ENCODE measurements around the gene SPA17. TPM values are rescaled to one million over a fixed set of nuclear protein-coding genes. Genes with fewer than 3 reads are reported as not detected.
A peak's percentile ranks its signal among the peaks of the same experiment; 100 is the strongest.

SPA17 gene
- total RNA-seq, 6 donors from 2014 or later, result 3.6 to 28.0 (median 7.6) TPM

GRCh38 chr11:124743050-124743449 is 69.3 kb downstream of the SPA17 start:
- no peaks in the 10 kb centered on the region for H3K27me3 ChIP-seq
- no peak for TF ChIP-seq POLR2AphosphoS5 (IDR thresholded peaks at IDR 0.05)
- no peak for TF ChIP-seq EP300 (IDR thresholded peaks at IDR 0.05)
- TF ChIP-seq, protein P1, sequence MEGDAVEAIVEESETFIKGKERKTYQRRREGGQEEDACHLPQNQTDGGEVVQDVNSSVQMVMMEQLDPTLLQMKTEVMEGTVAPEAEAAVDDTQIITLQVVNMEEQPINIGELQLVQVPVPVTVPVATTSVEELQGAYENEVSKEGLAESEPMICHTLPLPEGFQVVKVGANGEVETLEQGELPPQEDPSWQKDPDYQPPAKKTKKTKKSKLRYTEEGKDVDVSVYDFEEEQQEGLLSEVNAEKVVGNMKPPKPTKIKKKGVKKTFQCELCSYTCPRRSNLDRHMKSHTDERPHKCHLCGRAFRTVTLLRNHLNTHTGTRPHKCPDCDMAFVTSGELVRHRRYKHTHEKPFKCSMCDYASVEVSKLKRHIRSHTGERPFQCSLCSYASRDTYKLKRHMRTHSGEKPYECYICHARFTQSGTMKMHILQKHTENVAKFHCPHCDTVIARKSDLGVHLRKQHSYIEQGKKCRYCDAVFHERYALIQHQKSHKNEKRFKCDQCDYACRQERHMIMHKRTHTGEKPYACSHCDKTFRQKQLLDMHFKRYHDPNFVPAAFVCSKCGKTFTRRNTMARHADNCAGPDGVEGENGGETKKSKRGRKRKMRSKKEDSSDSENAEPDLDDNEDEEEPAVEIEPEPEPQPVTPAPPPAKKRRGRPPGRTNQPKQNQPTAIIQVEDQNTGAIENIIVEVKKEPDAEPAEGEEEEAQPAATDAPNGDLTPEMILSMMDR (IDR thresholded peaks at IDR 0.05), result no peak
- TF ChIP-seq POLR2A (IDR thresholded peaks at IDR 0.05), result no peak
- no peak overlapping the region for H3K27ac ChIP-seq
- WGBS, 2 donors, result 81 to 90% methylated on average over 6 of the region's 6 CpGs
- H3K9me3 ChIP-seq, result no peaks in the 10 kb centered on the region
- H3K4me3 ChIP-seq, result no peak overlapping the region
- DNase-seq (no peak), ATAC-seq (ENCODE audit: low FRiP score in 2 of 2) (no peak)
- no peaks in the 10 kb centered on the region for H3K36me3 ChIP-seq
- H3K4me1 ChIP-seq, result peaks cover 31 to 56% (median 43%) of the 10 kb centered on the region in 4 donors

DNA sequence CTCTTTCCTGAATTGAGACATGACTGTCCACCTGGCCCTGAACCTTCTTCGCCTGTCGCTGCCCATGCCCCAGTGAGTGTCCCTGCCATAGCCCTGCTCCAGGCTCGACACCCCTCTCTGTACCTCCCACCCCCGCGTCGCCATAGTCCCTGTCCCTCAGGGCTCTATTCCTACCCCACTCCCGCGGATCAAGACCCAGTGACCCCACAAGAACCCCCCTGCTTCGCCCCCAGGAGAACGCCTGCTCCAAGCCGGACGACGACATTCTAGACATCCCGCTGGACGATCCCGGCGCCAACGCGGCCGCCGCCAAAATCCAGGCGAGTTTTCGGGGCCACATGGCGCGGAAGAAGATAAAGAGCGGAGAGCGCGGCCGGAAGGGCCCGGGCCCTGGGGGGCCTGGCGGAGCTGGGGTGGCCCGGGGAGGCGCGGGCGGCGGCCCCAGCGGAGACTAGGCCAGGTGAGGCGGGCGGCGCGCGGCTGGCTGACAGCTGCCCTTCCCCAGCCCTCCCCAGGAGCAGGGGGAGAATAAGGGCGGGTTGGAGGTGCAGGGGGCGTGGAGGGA is 71.6 kb downstream of the SPA17 start:
- peak overlapping the region in 2 of 4 donors; percentile 51 to 67 for H3K4me3 ChIP-seq
- ATAC-seq (ENCODE audit: low FRiP score in 2 of 2), result no peak
- WGBS, 2 donors, result 72 to 78% methylated on average over 40 to 44 of the region's 44 CpGs
- TF ChIP-seq EP300 (IDR thresholded peaks at IDR 0.05) (no peak), POLR2AphosphoS5 (IDR thresholded peaks at IDR 0.05) (no peak), POLR2A (IDR thresholded peaks at IDR 0.05) (no peak)
- TF ChIP-seq, protein P1 (IDR thresholded peaks at IDR 0.05), result no peak
- H3K36me3 ChIP-seq, result peaks cover 0 to 3% (median 0%) of the 10 kb centered on the region in 4 donors
- no peaks in the 10 kb centered on the region for H3K9me3 ChIP-seq
- peak in 1 of 2 donors; percentile 84 for DNase-seq
- H3K4me1 ChIP-seq, result peaks cover 41 to 59% (median 53%) of the 10 kb centered on the region in 4 donors
- peak overlapping the region in 2 of 4 donors; percentile 80 to 84 for H3K27ac ChIP-seq
- H3K27me3 ChIP-seq, result no peaks in the 10 kb centered on the region

GRCh38 chr11:124745835-124746620 is 72.3 kb downstream of the SPA17 start:
- TF ChIP-seq POLR2AphosphoS5 (IDR thresholded peaks at IDR 0.05), result no peak
- TF ChIP-seq EP300 (IDR thresholded peaks at IDR 0.05), result no peak
- TF ChIP-seq, protein P1 (IDR thresholded peaks at IDR 0.05), result peak in 4 of 6 experiments; percentile 8 to 21 (median 11)
- 24 to 26% methylated on average over 22 to 38 of the region's 41 CpGs for WGBS, 2 donors
- peak overlapping the region in 3 of 4 donors; percentile 45 to 67 (median 51) for H3K4me3 ChIP-seq
- ATAC-seq (ENCODE audit: low FRiP score in 2 of 2) (peak in 1 of 2 donors; percentile 23), DNase-seq (peak in 1 of 2 donors; percentile 65)
- H3K9me3 ChIP-seq, result no peaks in the 10 kb centered on the region
- no peaks in the 10 kb centered on the region for H3K27me3 ChIP-seq
- peak overlapping the region; percentile 70 to 85 (median 82) for H3K27ac ChIP-seq
- H3K36me3 ChIP-seq, result peaks cover 0 to 6% (median 0%) of the 10 kb centered on the region in 4 donors
- peaks cover 42 to 57% (median 49%) of the 10 kb centered on the region in 4 donors for H3K4me1 ChIP-seq

- no peaks in the 10 kb centered on the region for H3K27me3 ChIP-seq
- WGBS, 2 donors, result 1 to 3% methylated on average over 32 to 35 of the region's 37 CpGs
Measured at GRCh38 chr11:124746621-124747243, 73.0 kb downstream of the SPA17 start.

More at GRCh38 chr11:124746621-124747243, 73.0 kb downstream of the SPA17 start:
- H3K36me3 ChIP-seq, result peaks cover 0 to 11% (median under 1%) of the 10 kb centered on the region in 4 donors
- DNase-seq (peak; percentile 92 to 94), ATAC-seq (ENCODE audit: low FRiP score in 2 of 2) (peak; percentile 87 to 93)
- peak overlapping the region; percentile 80 to 85 (median 82) for H3K27ac ChIP-seq
- H3K4me3 ChIP-seq, result peak overlapping the region in 3 of 4 donors; percentile 45 to 67 (median 51)
- TF ChIP-seq EP300 (IDR thresholded peaks at IDR 0.05) (no peak), POLR2AphosphoS5 (IDR thresholded peaks at IDR 0.05) (peak; percentile 75 to 89), POLR2A (IDR thresholded peaks at IDR 0.05) (peak in 3 of 4 donors; percentile 46 to 84 (median 81))
- TF ChIP-seq, protein P1 (IDR thresholded peaks at IDR 0.05), result peak; percentile 25 to 66 (median 56)
- no peaks in the 10 kb centered on the region for H3K9me3 ChIP-seq
- peaks cover 41 to 55% (median 51%) of the 10 kb centered on the region in 4 donors for H3K4me1 ChIP-seq

Small RNAs within 50 kb of the gene (small RNA-seq; reads per million reads assigned to genes)
- gene RNA5SP352, result 0 reads per million in 4 donors

Other genes with a start within 250 kb of the SPA17 start
- gene OR8B4, start 249.0 kb upstream of the SPA17 start, total RNA-seq, result not detected
- gene OR8B8, start 228.2 kb upstream of the SPA17 start, total RNA-seq, result not detected
- gene OR8B12, start 130.2 kb upstream of the SPA17 start, total RNA-seq, result not detected
- not detected for gene OR8A1, start 103.9 kb upstream of the SPA17 start, total RNA-seq
- not detected for gene PANX3, start 62.5 kb upstream of the SPA17 start, total RNA-seq
- 10 to 100 TPM; 42.3 to 66.6 (median 47.1) TPM for gene TBRG1, start 51.0 kb upstream of the SPA17 start, total RNA-seq
- 10 to 100 TPM; 21.6 to 42.7 (median 29.3) TPM for gene SIAE, start 165 bp upstream of the SPA17 start, total RNA-seq
- gene NRGN, start 66.0 kb downstream of the SPA17 start, total RNA-seq, result 100 to 1,000 TPM in 1 of 6 donors, 10 to 100 TPM in 5; 30.9 to 111 (median 77.6) TPM
- 10 to 100 TPM; 32.5 to 55.3 (median 40.2) TPM for gene VSIG2, start 78.4 kb downstream of the SPA17 start, total RNA-seq
- gene ESAM, start 88.4 kb downstream of the SPA17 start, total RNA-seq, result 100 to 1,000 TPM in 4 of 6 donors, 10 to 100 TPM in 2; 39.8 to 177 (median 128) TPM
- gene MSANTD2, start 126.5 kb downstream of the SPA17 start, total RNA-seq, result 10 to 100 TPM; 10.5 to 69.1 (median 14.0) TPM
- 10 to 100 TPM in 2 of 6 donors, 1 to 10 TPM in 4; 6.4 to 40.9 (median 7.5) TPM for gene ROBO3, start 191.5 kb downstream of the SPA17 start, total RNA-seq
- 100 to 1,000 TPM in 2 of 6 donors, 10 to 100 TPM in 4; 17.3 to 111 (median 50.2) TPM for gene ROBO4, start 224.0 kb downstream of the SPA17 start, total RNA-seq
- gene HEPN1, start 245.3 kb downstream of the SPA17 start, total RNA-seq, result not detected